PC-9 (cell line): ENCODE results near the gene F2. TPM values are rescaled to one million over a fixed set of nuclear protein-coding genes. Genes with fewer than 3 reads are reported as not detected.

Source experiments
- BruUV-seq: library from RNA; stranded (reverse); fragments of 400-500 nt; replicated peaks from 2 replicates; lab custom pipeline; 2021; lab: Mats Ljungman, UMichigan
- CTCF ChIA-PET: fragments of 300-600 bp; sonication (Branson Sonifier 250); formaldehyde crosslinking; loops from one replicate; lab custom pipeline; 2022; ENCODE audit warnings: antibody characterized with exemption; lab: Charles Lee
- POLR2A ChIA-PET: fragments of 300-600 bp; sonication (Branson Sonifier 250); formaldehyde crosslinking; loops from one replicate; lab custom pipeline; 2022; ENCODE audit warnings: antibody characterized with exemption; ENCODE audit not compliant: unreplicated experiment; lab: Charles Lee
- DNase-seq, 2 experiments: peaks; one replicate each; pipeline versions ENCODE4 v3.0.0 to v3.0.0-alpha.2; 2015 to 2022; ENCODE audit warnings: mixed read lengths in 1 of 2
- H2AFZ ChIP-seq: fragments of 200-600 bp; sonication (generic); 2 replicates; pipeline ENCODE4 v1.8.1; 2017; ENCODE audit warnings: antibody characterized with exemption
- H3F3A ChIP-seq: fragments of 200-600 bp; sonication (generic); 2 replicates; pipeline ENCODE4 v1.8.1; 2017; ENCODE audit warnings: antibody characterized with exemption, mild to moderate bottlenecking, low read depth; ENCODE audit not compliant: insufficient read depth
- H3K27ac ChIP-seq: fragments of 200-600 bp; sonication (generic); 2 replicates; pipeline ENCODE4 v1.6.1; 2016; ENCODE audit warnings: mixed run types
- H3K27me3 ChIP-seq: fragments of 200-600 bp; sonication (generic); 2 replicates; pipeline ENCODE4 v1.6.1; 2016; ENCODE audit warnings: low read depth, mixed run types; ENCODE audit not compliant: insufficient read depth
- H3K36me3 ChIP-seq: fragments of 200-600 bp; sonication (generic); 2 replicates; pipeline ENCODE4 v1.6.1; 2016; ENCODE audit warnings: low read depth, mixed run types
- H3K4me1 ChIP-seq: fragments of 200-600 bp; sonication (generic); replicated peaks from 2 replicates; pipeline ENCODE4 v1.6.1; 2016; ENCODE audit warnings: mixed run types; ENCODE audit not compliant: insufficient read depth
- H3K4me2 ChIP-seq: fragments of 200-600 bp; sonication (generic); 2 replicates; pipeline ENCODE4 v1.6.1; 2017; ENCODE audit warnings: mixed run types
- H3K4me3 ChIP-seq: fragments of 200-600 bp; sonication (generic); 2 replicates; pipeline ENCODE4 v1.6.1; 2016; ENCODE audit warnings: mixed run types
- H3K79me2 ChIP-seq: fragments of 200-600 bp; sonication (generic); 2 replicates; pipeline ENCODE4 v1.6.1; 2017; ENCODE audit warnings: low read depth, mixed run types
- H3K9me2 ChIP-seq: fragments of 200-600 bp; sonication (generic); 2 replicates; pipeline ENCODE4 v1.8.1; 2017; ENCODE audit warnings: mild to moderate bottlenecking; ENCODE audit not compliant: insufficient read depth
- H3K9me3 ChIP-seq: fragments of 200-600 bp; sonication (generic); 2 replicates; pipeline ENCODE4 v1.8.1; 2016; ENCODE audit warnings: low read depth; ENCODE audit not compliant: insufficient read depth
- H4K20me1 ChIP-seq: fragments of 200-600 bp; sonication (generic); 2 replicates; pipeline ENCODE4 v1.8.1; 2017; ENCODE audit not compliant: insufficient read depth
- CTCF ChIP-seq: fragments of 200-600 bp; sonication (generic); conservative IDR thresholded peaks from 2 replicates; pipeline ENCODE4 v1.6.1; 2017; ENCODE audit warnings: mixed run types, antibody characterized with exemption, mild to moderate bottlenecking, moderate library complexity
- EZH2 ChIP-seq: fragments of 200-600 bp; sonication (generic); IDR thresholded peaks from 2 replicates; pipeline ENCODE4 v1.8.0; 2017; ENCODE audit warnings: antibody characterized with exemption, low read depth
- intact Hi-C: fragments of 100-400 bp; cut with micrococcal nuclease; formaldehyde crosslinking; loops from one replicate; pipeline ENCODE4 v1.10.0; 2022; ENCODE audit not compliant: unreplicated experiment
- total RNA-seq: library from RNA; stranded (reverse); gene quantifications from 2 replicates; pipeline ENCODE4 v1.2.3, GENCODE V29; 2021

Gene F2
- total RNA-seq, 1 experiment from 2014 or later = not detected

GRCh38 chr11:46725338-46726205, 6.6 kb downstream of the F2 start:
- no peak overlapping the region for H3K4me2 ChIP-seq
- no peaks in the 10 kb centered on the region for H3K4me1 ChIP-seq
- no peak for DNase-seq
- no peak overlapping the region for H2AFZ ChIP-seq
- H3K27me3 ChIP-seq = no peaks in the 10 kb centered on the region
- H3F3A ChIP-seq = no peaks in the 10 kb centered on the region
- intact Hi-C loops = no loop called here
- POLR2A ChIA-PET = no interaction called here
- H3K36me3 ChIP-seq = no peaks in the 10 kb centered on the region
- no peak overlapping the region for H3K27ac ChIP-seq
- TF ChIP-seq EZH2 = no peak
- no peak for TF ChIP-seq CTCF
- no peak overlapping the region for H3K4me3 ChIP-seq
- BruUV-seq = no TSS peak
- H3K9me2 ChIP-seq = no peaks in the 10 kb centered on the region
- CTCF ChIA-PET = no interaction called here
- no peaks in the 10 kb centered on the region for H3K9me3 ChIP-seq
- H3K79me2 ChIP-seq = no peaks in the 10 kb centered on the region
- H4K20me1 ChIP-seq = no peaks in the 10 kb centered on the region

- Histone ChIP-seq H3K9me2 (no peaks in the 10 kb centered on the region), H3K27ac (no peak overlapping the region), H3K4me1 (no peaks in the 10 kb centered on the region), H3K4me2 (no peak overlapping the region), H4K20me1 (no peaks in the 10 kb centered on the region), H3F3A (no peaks in the 10 kb centered on the region), H3K27me3 (no peaks in the 10 kb centered on the region), H3K79me2 (no peaks in the 10 kb centered on the region), H2AFZ (no peak overlapping the region), H3K9me3 (no peaks in the 10 kb centered on the region), H3K36me3 (no peaks in the 10 kb centered on the region), H3K4me3 (no peak overlapping the region)
- BruUV-seq = no TSS peak
- intact Hi-C loops = no loop called here
- POLR2A ChIA-PET = no interaction called here
- CTCF ChIA-PET = no interaction called here
- DNase-seq = no peak
- TF ChIP-seq EZH2 (no peak), CTCF (no peak)
Observed at GRCh38 chr11:46726206-46726862, 7.3 kb downstream of the F2 start.

- Histone ChIP-seq H3K79me2 (no peaks in the 10 kb centered on the region), H3K4me3 (no peak overlapping the region), H3K27me3 (no peaks in the 10 kb centered on the region), H3F3A (no peaks in the 10 kb centered on the region), H2AFZ (no peak overlapping the region), H3K4me2 (no peak overlapping the region), H3K36me3 (no peaks in the 10 kb centered on the region), H3K9me3 (no peaks in the 10 kb centered on the region), H4K20me1 (no peaks in the 10 kb centered on the region), H3K27ac (no peak overlapping the region), H3K4me1 (no peaks in the 10 kb centered on the region), H3K9me2 (no peaks in the 10 kb centered on the region)
- DNase-seq = no peak
- TF ChIP-seq CTCF (no peak), EZH2 (no peak)
- CTCF ChIA-PET = no interaction called here
- POLR2A ChIA-PET = no interaction called here
- no TSS peak for BruUV-seq
- intact Hi-C loops = no loop called here
Observed at GRCh38 chr11:46727952-46728658, 9.1 kb downstream of the F2 start.
